KOPT-K1 (cell line): ENCODE measurements around the gene TFDP2.
A peak's percentile ranks its signal among the peaks of the same experiment; 100 is the strongest.

Experiments used
- H3K27ac ChIP-seq: fragments of 200-600 bp; sonication (generic); 2 replicates; pipeline ENCODE4 v1.5.1; 2016; ENCODE audit warnings: antibody characterized with exemption, mild to moderate bottlenecking, low read depth, low read length; ENCODE audit not compliant: poor library complexity, severe bottlenecking
- H3K36me3 ChIP-seq: fragments of 200-600 bp; sonication (generic); 2 replicates; pipeline ENCODE4 v1.5.1; 2017; ENCODE audit warnings: antibody characterized with exemption, mild to moderate bottlenecking, low read length, moderate library complexity; ENCODE audit not compliant: insufficient read depth
- H3K9me3 ChIP-seq: fragments of 200-600 bp; sonication (generic); 2 replicates; pipeline ENCODE4 v1.5.1; 2017; ENCODE audit warnings: antibody characterized with exemption, low read length, mild to moderate bottlenecking; ENCODE audit not compliant: insufficient read depth, poor library complexity, severe bottlenecking

Gene TFDP2

DNA sequence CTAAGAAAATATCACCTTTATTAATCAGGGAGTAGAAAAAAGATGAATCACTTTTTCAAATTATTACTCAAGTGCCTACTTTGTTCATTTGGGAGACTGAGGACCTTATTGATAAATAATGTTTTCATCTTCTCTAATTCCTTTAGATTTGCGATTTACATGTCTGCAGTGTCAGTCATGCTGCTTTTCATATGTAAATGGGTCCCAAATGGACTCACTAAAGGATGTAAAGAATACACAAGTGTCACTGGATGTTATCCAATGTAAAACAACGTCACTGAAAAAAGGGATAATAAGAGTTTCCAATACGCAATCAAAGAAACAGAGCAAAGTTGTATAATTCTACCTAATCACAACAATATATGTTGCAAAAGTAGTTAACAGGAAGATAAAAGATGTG, 84.9 kb downstream of the TFDP2 start:
- H3K36me3 ChIP-seq: no peaks in the 10 kb centered on the region
- no peak overlapping the region for H3K27ac ChIP-seq
- peaks cover 7% of the 10 kb centered on the region for H3K9me3 ChIP-seq

DNA sequence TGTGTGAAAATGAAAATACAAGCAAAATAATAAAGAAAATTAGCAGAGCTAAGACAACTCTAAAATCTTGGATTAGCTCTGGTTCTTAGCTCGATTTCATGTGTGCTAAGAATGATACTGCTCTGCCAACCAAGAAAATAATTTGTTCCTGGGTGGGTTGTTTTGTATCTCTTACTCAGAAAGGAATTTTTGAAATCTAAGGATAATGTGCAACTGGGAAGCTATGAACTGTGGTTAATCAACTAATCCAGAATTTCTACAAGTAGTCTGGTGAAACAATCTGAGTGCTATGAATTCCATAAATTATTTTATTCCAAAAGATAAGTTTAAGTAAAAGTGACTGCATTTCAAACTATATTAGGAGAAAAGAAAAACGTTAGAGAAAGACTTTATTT, 92.0 kb downstream of the TFDP2 start:
- Histone ChIP-seq H3K9me3 (peaks cover 22% of the 10 kb centered on the region), H3K27ac (no peak overlapping the region), H3K36me3 (no peaks in the 10 kb centered on the region)

DNA sequence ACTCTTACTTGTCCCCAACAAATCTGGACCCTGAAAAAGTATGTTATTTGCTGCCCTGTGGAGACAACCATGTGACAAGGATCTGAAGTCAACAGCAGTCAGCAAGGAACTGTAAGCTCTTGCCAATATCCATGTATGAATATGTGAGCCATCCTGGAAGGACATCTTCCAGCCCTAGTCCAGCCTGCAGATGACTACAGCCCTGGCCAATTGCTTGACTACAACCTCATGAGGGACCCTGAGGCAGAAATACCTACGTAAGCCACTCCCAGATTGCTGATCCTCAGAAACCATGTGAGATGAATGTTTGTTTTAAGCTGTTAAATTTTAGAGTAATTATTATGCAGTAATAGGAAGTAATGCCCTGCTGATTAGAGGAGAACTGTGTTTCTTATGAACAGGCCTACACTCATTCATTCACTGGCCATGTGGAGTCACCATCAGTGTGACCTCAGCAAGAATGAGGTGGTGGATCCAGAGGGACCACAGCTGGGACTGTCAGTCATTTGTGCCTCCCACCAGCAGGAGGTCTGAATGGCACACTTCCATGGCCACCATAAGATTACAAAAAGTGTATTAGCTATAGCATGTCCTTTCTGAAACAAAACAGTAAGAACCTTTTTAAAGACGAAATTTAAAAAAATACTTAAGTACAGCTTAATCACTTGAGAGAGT, 92.6 kb downstream of the TFDP2 start:
- Histone ChIP-seq H3K36me3 (no peaks in the 10 kb centered on the region), H3K27ac (no peak overlapping the region), H3K9me3 (peaks cover 22% of the 10 kb centered on the region)

DNA sequence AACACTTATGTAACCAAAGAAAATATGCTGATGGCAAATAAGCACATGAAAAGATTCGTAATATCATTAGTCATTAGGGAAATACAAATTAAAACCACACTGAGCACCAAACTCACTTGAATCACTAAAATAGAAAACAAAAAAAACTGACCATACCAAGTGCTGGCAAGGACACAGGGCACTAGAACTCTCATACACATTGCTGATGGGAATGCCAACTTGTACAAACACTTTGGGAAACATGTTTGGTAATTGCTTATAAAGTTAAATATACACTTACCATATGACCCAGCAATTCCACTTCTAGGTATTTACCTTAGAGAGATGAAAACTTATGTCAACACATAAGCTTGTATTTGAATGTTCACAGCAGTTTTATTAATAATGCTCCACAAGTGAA, 95.5 kb downstream of the TFDP2 start:
- Histone ChIP-seq H3K27ac (no peak overlapping the region), H3K36me3 (no peaks in the 10 kb centered on the region), H3K9me3 (peaks cover 15% of the 10 kb centered on the region)

DNA sequence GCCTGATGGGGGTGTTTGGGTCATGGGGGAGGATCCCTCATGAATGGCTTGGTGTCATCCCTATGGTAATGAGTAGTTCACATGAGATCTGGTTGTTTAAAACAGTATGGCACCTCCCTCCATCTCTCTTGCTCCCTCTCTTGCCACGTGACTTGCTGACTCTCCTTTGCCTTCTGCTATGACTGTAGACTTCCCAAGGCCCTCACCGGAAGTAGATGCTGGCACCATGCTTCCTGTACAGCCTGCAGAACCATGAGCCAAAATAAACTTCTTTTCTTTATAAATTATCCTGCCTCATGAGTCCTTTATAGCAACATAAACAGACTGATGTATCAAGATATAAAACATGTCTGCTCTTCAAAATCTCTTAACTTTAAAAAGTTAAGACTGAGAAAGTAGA, 96.1 kb downstream of the TFDP2 start:
- no peaks in the 10 kb centered on the region for H3K36me3 ChIP-seq
- no peak overlapping the region for H3K27ac ChIP-seq
- peaks cover 15% of the 10 kb centered on the region for H3K9me3 ChIP-seq

DNA sequence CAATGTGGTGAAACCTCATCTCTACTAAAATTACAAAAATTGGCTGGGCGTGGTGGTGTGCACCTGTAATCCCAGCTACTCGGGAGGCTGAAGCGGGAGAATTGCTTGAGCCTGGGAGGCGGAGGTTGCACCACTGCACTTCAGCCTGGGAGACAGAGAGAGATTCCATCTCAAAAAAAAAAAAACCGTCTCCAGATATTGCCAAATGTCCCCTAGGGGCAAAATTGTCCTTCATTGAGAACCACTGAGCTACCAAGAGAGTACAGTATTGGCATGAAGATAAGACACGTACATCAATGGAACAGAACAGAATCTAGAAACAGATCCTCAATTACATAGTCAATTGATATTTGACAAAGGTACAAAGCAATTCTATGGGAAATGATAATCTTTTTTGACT, 98.0 kb downstream of the TFDP2 start:
- H3K9me3 ChIP-seq: peaks cover 5% of the 10 kb centered on the region
- H3K36me3 ChIP-seq: no peaks in the 10 kb centered on the region
- no peak overlapping the region for H3K27ac ChIP-seq

DNA sequence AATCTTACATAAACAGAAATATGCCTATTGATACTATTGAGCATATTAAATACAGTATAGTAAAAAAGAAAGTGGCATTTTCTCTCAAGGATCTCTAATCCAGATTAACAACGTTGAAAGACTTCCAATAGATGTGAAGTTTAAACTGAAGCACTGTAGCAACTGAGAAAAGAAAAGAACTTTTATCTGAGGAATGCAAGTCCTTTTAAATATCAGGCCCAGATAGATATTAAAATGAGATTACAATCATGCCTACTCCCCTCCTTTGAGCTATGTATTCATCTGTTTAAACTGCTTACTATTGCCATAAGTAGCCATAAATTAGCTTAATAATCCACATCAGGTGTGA, 102.3 kb downstream of the TFDP2 start:
- Histone ChIP-seq H3K27ac (peak overlapping the region; percentile 52), H3K36me3 (no peaks in the 10 kb centered on the region), H3K9me3 (no peaks in the 10 kb centered on the region)

DNA sequence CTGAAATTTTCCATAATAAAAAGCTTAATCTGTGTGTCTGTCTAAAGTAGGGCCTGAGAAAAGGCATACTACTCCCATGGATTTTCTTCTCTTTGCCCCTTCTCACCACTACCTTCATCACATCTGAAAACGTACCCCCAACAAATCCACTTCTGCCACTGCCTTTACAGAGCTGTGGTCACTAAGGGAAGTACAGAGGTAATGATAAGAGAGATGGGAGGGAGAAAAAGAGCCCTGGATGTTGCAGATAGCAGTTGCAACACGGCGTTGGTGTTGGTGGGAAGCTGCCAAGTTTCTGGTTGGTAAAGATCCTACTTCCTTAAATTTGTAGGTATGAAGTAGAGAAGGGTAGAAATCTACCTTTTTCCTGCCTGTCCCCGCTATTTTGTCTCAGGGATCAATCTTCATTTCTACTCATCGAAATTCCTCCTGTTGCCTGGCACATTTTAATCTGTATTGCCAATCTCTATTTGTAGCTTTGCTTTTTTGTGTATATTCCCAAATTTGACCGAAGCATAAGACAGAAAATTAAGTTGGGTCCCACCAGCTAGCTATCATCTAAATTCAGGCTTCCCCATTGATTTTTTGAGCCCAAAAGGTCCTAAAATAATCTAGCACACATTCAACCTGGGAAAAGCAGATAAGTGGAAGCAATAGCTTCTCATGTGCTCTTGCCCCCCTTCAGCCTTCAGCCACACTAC, 102.9 kb downstream of the TFDP2 start:
- H3K9me3 ChIP-seq: no peaks in the 10 kb centered on the region
- no peaks in the 10 kb centered on the region for H3K36me3 ChIP-seq
- H3K27ac ChIP-seq: peak overlapping the region; percentile 52

DNA sequence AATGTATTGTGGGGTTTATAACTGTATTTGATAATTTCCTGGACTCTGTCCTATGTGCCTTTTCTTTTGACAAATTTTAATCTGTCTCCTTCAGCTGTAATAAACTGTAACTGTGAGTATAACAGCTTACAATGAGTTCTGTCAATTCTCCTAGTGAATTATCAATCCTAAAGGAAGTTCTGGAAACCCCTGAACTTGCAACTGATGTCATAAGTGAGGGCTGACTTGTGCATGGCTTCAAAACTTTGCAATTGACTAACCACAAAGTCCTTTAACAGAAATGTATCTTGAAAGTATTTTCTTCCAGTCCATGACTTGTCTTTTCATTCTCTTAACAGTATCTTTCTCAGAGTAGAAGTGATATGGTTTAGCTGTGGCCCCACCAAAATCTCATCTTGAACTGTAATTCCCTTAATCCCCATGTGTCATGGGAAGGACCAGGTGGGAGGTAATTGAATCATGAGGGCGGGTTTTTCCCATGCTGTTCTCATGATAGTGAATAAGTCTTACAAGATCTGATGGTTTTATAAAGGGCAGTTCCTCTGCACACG, 108.3 kb downstream of the TFDP2 start:
- no peaks in the 10 kb centered on the region for H3K36me3 ChIP-seq
- peak overlapping the region; percentile 60 for H3K27ac ChIP-seq
- no peaks in the 10 kb centered on the region for H3K9me3 ChIP-seq

DNA sequence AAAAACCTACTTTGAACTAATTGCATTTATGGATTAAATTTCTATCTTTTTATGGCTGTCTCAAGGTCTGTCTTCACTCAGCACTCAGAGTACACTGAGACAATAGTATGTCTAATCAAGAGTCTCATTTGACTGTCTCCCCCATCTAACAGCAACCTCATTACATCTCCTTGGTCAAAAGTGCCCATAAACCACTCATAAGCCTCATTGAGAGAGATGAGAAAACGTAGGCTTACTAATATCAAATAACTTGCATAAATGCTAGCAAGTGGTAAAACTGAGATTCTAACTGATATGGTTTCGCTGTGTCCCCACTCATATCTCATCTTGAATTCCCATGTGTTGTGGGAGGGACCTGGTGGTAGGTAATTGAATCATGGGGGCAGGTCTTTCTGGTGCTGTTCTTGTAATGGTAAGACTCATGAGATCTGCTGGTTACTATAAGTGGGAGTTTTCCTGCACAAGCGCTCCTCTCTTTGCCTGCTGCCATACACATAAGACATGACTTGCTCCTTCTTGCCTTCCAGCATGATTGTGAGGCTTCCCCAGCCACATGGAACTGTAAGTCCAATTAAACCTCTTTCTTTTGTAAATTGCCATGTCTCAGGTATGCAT, 113.9 kb downstream of the TFDP2 start:
- Histone ChIP-seq H3K36me3 (no peaks in the 10 kb centered on the region), H3K27ac (no peak overlapping the region)

DNA sequence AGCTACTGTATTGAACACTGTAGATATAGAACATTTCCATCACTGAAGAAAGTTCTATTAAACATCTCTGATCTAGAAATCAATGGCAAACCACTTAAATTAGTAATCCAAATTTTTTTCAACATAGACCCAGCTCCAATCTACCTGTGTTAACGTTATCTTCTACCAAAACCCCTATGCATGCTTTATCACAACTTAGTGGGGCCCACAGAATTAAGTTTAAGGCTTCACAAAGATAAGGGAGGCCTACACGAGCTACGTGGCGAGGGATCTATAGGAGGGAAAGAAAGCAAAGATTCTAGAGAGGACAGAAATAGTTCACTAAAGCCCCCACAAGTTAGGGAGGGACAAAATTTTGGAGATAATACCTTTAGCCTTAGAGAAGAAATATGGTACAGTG, 116.1 kb downstream of the TFDP2 start:
- Histone ChIP-seq H3K9me3 (no peaks in the 10 kb centered on the region), H3K27ac (no peak overlapping the region), H3K36me3 (no peaks in the 10 kb centered on the region)

More for the DNA sequence above, 113.9 kb downstream of the TFDP2 start:
- no peaks in the 10 kb centered on the region for H3K9me3 ChIP-seq

DNA sequence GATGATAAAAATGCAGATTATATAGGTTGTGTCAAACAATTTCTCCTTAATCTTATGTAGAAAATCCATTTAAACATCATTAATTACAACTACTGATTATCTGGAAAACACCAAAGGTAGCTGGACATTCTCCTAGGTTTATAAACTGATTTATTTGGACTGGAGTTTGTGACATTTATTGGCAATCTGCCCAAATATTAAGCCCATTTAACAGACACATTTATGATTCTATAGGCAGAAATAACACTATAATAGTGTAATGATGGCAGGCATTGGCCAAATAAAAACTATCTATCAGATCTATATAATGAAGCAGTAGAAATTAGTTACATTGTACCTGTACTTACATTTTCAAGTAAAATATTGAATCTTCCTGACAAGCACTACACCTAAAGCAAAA, 117.8 kb downstream of the TFDP2 start:
- no peaks in the 10 kb centered on the region for H3K36me3 ChIP-seq
- no peaks in the 10 kb centered on the region for H3K9me3 ChIP-seq
- no peak overlapping the region for H3K27ac ChIP-seq

DNA sequence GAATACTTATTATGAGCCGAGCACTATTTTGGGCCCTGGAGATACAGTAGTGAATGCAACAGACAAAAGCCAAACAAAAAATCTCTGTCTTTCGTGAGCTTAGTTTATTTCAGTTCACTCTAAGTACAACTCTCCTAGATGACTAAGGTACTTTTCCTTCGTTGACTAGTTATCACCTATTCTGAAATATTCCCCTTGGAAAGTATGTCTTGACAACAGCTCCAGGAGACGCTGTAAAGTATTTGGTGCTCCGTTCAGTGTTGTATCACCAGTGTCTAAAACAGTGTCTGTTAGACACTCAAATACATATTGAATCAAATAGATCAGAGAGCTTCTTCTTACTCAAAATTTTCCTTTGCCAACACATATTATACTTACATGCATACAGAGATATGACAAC, 119.6 kb downstream of the TFDP2 start:
- Histone ChIP-seq H3K27ac (peak overlapping the region; percentile 86), H3K36me3 (peaks cover 11% of the 10 kb centered on the region; the same call in 1 of the 2 replicates), H3K9me3 (no peaks in the 10 kb centered on the region)

DNA sequence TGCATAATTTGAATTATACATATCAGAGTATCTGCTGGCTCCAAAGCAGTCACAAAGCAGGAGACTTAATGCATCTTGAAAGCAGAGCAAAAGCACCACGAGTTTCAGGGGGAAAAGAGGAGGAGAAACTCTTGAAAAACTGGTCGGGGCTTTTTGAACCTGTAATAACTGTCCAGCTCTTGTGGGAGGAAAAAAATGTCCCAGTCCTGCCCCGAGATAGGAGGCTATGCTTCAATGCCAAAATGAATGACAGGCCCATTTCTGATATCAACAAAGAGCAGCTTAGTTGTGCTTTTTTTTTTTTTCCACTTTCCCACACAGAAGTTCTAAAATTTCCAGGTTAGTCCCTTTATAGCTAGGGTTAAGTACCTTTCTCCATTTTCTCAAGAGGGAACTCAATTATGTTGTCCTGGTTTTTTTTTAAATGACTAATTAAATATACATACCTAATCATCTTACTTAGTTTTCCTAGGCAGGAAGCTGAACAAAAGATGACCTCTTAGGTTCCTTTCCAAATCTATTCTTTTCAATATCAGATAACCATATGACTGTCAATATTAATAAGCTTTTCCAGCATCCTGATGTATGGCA, 120.2 kb downstream of the TFDP2 start:
- H3K27ac ChIP-seq: peak overlapping the region; percentile 86
- H3K9me3 ChIP-seq: no peaks in the 10 kb centered on the region
- peaks cover 16% of the 10 kb centered on the region for H3K36me3 ChIP-seq

DNA sequence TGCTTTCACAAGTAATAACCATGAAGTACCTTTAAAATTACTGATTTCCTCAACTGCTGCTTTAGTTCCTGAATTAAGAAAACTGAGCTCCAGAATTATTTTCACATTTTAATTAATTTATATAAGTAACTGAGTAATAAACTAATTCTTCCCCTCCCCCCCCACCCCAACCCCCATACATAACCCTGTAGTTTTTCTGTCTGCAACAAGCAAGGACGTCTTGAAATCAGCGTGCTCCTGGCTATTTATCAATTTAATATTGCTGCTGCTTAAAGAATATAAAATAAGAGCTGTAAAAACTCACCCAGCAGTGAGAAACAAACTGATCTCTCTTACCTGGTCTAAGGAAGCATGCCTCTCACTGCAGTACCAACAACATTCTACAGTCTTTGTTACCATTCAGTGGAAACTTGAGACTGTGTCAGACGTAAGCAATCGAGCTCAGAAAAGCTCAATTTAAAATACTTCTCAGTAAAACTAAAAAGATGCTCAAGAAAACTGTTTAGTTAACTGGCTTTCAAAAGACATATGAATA, 121.0 kb downstream of the TFDP2 start:
- Histone ChIP-seq H3K9me3 (no peaks in the 10 kb centered on the region), H3K27ac (peak overlapping the region; percentile 86), H3K36me3 (peaks cover 24% of the 10 kb centered on the region)
